IPS DF 19.7 (cell line): ENCODE measurements around the gene TMEM238.

Source experiments
- DNase-seq: peaks from one replicate; pipeline ENCODE4 v3.0.0-alpha.2; 2013; ENCODE audit warnings: low read depth, low spot score

TMEM238 gene

GRCh38 chr19:55377356-55378131 lies 6.5 kb downstream of the TMEM238 start:
- DNase-seq: no peak

- DNase-seq: no peak
These were observed 7.7 kb downstream of the TMEM238 start, which contains the start of gene TMEM190 for GRCh38 chr19:55376241-55376933. TSS of gene TMEM190 (plus strand) at chr19:55376826. CDS start at chr19:55376854, 28 bp downstream.

- no peak for DNase-seq
These were observed 9.9 kb downstream of the TMEM238 start for GRCh38 chr19:55373993-55374757.

GRCh38 chr19:55373306-55373992 lies 10.6 kb downstream of the TMEM238 start:
- no peak for DNase-seq

GRCh38 chr19:55372316-55373081 lies 11.6 kb downstream of the TMEM238 start:
- DNase-seq: no peak

- no peak for DNase-seq
These were observed 13.6 kb downstream of the TMEM238 start, which contains the start of gene IL11 for GRCh38 chr19:55370305-55370988. TSS of gene IL11 (minus strand) at chr19:55370463. CDS start at chr19:55370310, 153 bp downstream.

GRCh38 chr19:55369653-55370304 lies 14.3 kb downstream of the TMEM238 start:
- DNase-seq: no peak

GRCh38 chr19:55368701-55369563 lies 15.2 kb downstream of the TMEM238 start:
- no peak for DNase-seq

- DNase-seq: no peak
These were observed 16.0 kb downstream of the TMEM238 start for GRCh38 chr19:55368106-55368505.

GRCh38 chr19:55366790-55367189 lies 17.3 kb downstream of the TMEM238 start:
- DNase-seq: no peak

GRCh38 chr19:55365964-55366363 lies 18.1 kb downstream of the TMEM238 start:
- no peak for DNase-seq

GRCh38 chr19:55365245-55365644 lies 18.8 kb downstream of the TMEM238 start:
- no peak for DNase-seq

- no peak for DNase-seq
These were observed 20.9 kb downstream of the TMEM238 start, which contains the start of gene GARIN5B for GRCh38 chr19:55362990-55363716. TSS of gene GARIN5B (minus strand) at chr19:55363260. CDS start at chr19:55363066, 194 bp downstream.

- no peak for DNase-seq
These were observed 21.7 kb downstream of the TMEM238 start for GRCh38 chr19:55362174-55362989.

- DNase-seq: no peak
These were observed 23.2 kb downstream of the TMEM238 start for GRCh38 chr19:55360902-55361301.

GRCh38 chr19:55358943-55359908 lies 24.9 kb downstream of the TMEM238 start:
- no peak for DNase-seq
